Endothelial cell of umbilical vein (primary cell): ENCODE results near the gene TSPAN9. TPM values are rescaled to one million over a fixed set of nuclear protein-coding genes. Genes with fewer than 3 reads are reported as not detected.

Experiments
- BruUV-seq: library from RNA; stranded (reverse); fragments of 400-500 nt; replicated peaks from 2 replicates; lab custom pipeline; 2021; lab: Mats Ljungman, UMichigan
- CTCF ChIA-PET: fragments of 300-600, 350-600 bp; sonication (Branson Sonifier 250); formaldehyde crosslinking; loops from one replicate; lab custom pipeline; 2021; ENCODE audit warnings: antibody characterized with exemption, inconsistent platforms; lab: Charles Lee
- POLR2A ChIA-PET: fragments of 300-600, 350-600 bp; sonication (Branson Sonifier 250); formaldehyde crosslinking; loops from one replicate; lab custom pipeline; 2021; ENCODE audit warnings: antibody characterized with exemption, inconsistent platforms; lab: Charles Lee
- DNase-seq: peaks from one replicate; pipeline ENCODE4 v3.0.0-alpha.2; 2011; ENCODE audit warnings: low read depth, low spot score
- FAIRE-seq: peaks from 2 replicates; lab custom pipeline; 2011; peaks lifted over from hg19 to GRCh38; lab: Jason Lieb, UNC
- H2AFZ ChIP-seq: 2 replicates; pipeline ENCODE4 v1.6.0; 2012; ENCODE audit warnings: low read depth, low read length, control low read depth, inconsistent platforms
- H3K27ac ChIP-seq: 2 replicates; pipeline ENCODE4 v1.5.1; 2011; ENCODE audit warnings: low read depth, mild to moderate bottlenecking, control low read depth, low read length, moderate library complexity; ENCODE audit not compliant: insufficient read depth
- H3K27me3 ChIP-seq, 2 experiments: 2 replicates each; pipeline versions ENCODE4 v1.6.0 to v1.6.1; 2011; ENCODE audit warnings: low read length in 2 of 2, mixed read lengths in 1 of 2; ENCODE audit not compliant: control insufficient read depth in 2 of 2, insufficient read depth in 2 of 2
- H3K36me3 ChIP-seq, 2 experiments: 2 replicates in 1 of 2; 3 replicates in 1 of 2; pipeline ENCODE4 v1.5.1; 2011; ENCODE audit warnings: low read length in 2 of 2, mild to moderate bottlenecking in 1 of 2, moderate library complexity in 1 of 2; ENCODE audit not compliant: control insufficient read depth in 2 of 2, insufficient read depth in 2 of 2; ENCODE audit errors: extremely low read depth in 1 of 2
- H3K4me1 ChIP-seq: 3 replicates; pipeline ENCODE4 v1.5.1; 2011; ENCODE audit warnings: mild to moderate bottlenecking, low read length; ENCODE audit not compliant: control insufficient read depth, insufficient read depth; ENCODE audit errors: extremely low read depth
- H3K4me2 ChIP-seq: 2 replicates; pipeline ENCODE4 v1.6.1; 2011; ENCODE audit warnings: low read length, control low read depth, mixed read lengths; ENCODE audit not compliant: insufficient read depth
- H3K4me3 ChIP-seq, 3 experiments: fragments of 200-600 bp in 1 of 3; sonication (generic), shearing (Covaris generic) in 1 of 3; replicated peaks in 1 of 3; 2 replicates each; pipeline ENCODE4 v1.5.1; 2011 to 2016; ENCODE audit warnings: control low read depth in 3 of 3, low read length in 3 of 3, mild to moderate bottlenecking in 2 of 3, inconsistent platforms in 1 of 3, low read depth in 1 of 3, moderate library complexity in 1 of 3; ENCODE audit not compliant: insufficient read depth in 1 of 3
- H3K79me2 ChIP-seq: 2 replicates; pipeline ENCODE4 v1.6.0; 2012; ENCODE audit warnings: low read length, inconsistent platforms; ENCODE audit not compliant: control insufficient read depth, insufficient read depth
- H3K9ac ChIP-seq: replicated peaks from 2 replicates; pipeline ENCODE3; 2011; ENCODE audit warnings: low read length, control low read depth; ENCODE audit not compliant: insufficient read depth; ENCODE audit errors: extremely low read depth
- H3K9me1 ChIP-seq: replicated peaks from 3 replicates; pipeline ENCODE4 v1.6.0; 2011; ENCODE audit warnings: mild to moderate bottlenecking, low read length; ENCODE audit not compliant: control insufficient read depth, insufficient read depth; ENCODE audit errors: extremely low read depth
- H3K9me3 ChIP-seq: replicated peaks from 2 replicates; pipeline ENCODE4 v1.5.1; 2012; ENCODE audit warnings: low read length, inconsistent platforms; ENCODE audit not compliant: control insufficient read depth, insufficient read depth
- H4K20me1 ChIP-seq: replicated peaks from 2 replicates; pipeline ENCODE3; 2011; ENCODE audit warnings: mild to moderate bottlenecking, low read length; ENCODE audit not compliant: control insufficient read depth, insufficient read depth; ENCODE audit errors: extremely low read depth
- CTCF ChIP-seq, 2 donors: IDR thresholded peaks; 1 replicate in 1 of 2; 2 replicates in 1 of 2; pipeline ENCODE4 v1.5.1; 2011; ENCODE audit warnings: low read length in 2 of 2, mild to moderate bottlenecking in 2 of 2, moderate library complexity in 2 of 2, control low read depth in 1 of 2, inconsistent platforms in 1 of 2, low read depth in 1 of 2; ENCODE audit not compliant: insufficient read depth in 1 of 2; ENCODE audit errors: extremely low read depth in 1 of 2
- EZH2 ChIP-seq: IDR thresholded peaks from 2 replicates; pipeline ENCODE4 v1.6.1; 2012; ENCODE audit warnings: borderline replicate concordance, low read depth, mild to moderate bottlenecking, moderate library complexity, low read length, inconsistent platforms; ENCODE audit not compliant: severe bottlenecking
- FOS ChIP-seq: IDR thresholded peaks from 2 replicates; pipeline ENCODE4 v1.6.1; 2011; ENCODE audit warnings: mild to moderate bottlenecking, low read length, moderate library complexity, borderline replicate concordance; ENCODE audit not compliant: insufficient read depth
- GATA2 ChIP-seq: IDR thresholded peaks from 2 replicates; pipeline ENCODE4 v1.7.0; 2011; ENCODE audit warnings: low read depth, mild to moderate bottlenecking, moderate library complexity, mixed read lengths, low read length; ENCODE audit not compliant: insufficient read length, insufficient read depth
- JUN ChIP-seq: IDR thresholded peaks from 2 replicates; pipeline ENCODE4 v1.6.1; 2011; ENCODE audit warnings: borderline replicate concordance, low read depth; ENCODE audit not compliant: insufficient read length, insufficient read depth
- MAX ChIP-seq: IDR thresholded peaks from 2 replicates; pipeline ENCODE4 v1.6.1; 2011; ENCODE audit not compliant: insufficient read depth, insufficient read length
- MYC ChIP-seq: IDR thresholded peaks from one replicate; pipeline ENCODE4 v1.6.1; 2011; ENCODE audit warnings: mild to moderate bottlenecking, low read depth, low read length
- POLR2A ChIP-seq: IDR thresholded peaks from 2 replicates; pipeline ENCODE4 v1.6.1; 2012; ENCODE audit warnings: low read depth, mild to moderate bottlenecking, control low read depth, low read length
- POLR2AphosphoS5 ChIP-seq: IDR thresholded peaks from 2 replicates; pipeline ENCODE4 v1.6.1; 2012; ENCODE audit warnings: low read depth, mild to moderate bottlenecking, control low read depth, low read length, moderate library complexity; ENCODE audit not compliant: insufficient read depth
- dilution Hi-C: fragments of 300-500 bp; cut with MboI; formaldehyde crosslinking; loops from one replicate; pipeline ENCODE4 v1.15.0; 2019; ENCODE audit warnings: low sequenced_read_pairs; ENCODE audit not compliant: extremely low pct_ligation_motif_present
- intact Hi-C: fragments of 100-400 bp; cut with micrococcal nuclease; formaldehyde crosslinking; loops from one replicate; pipeline ENCODE4 v1.10.0; 2022
- polyA plus RNA-seq, 4 experiments: library from polyadenylated mRNA; depleted of rRNA in 3 of 4; stranded (reverse) in 3 of 4; unstranded in 1 of 4; fragments of >200 nt; gene quantifications; 2 replicates each; pipeline versions ENCODE4 v1.2.1 to v1.2.3, GENCODE V29; 2011 to 2012; ENCODE audit warnings: missing spikeins in 1 of 4
- total RNA-seq: library from RNA; stranded (reverse); gene quantifications from 2 replicates; pipeline ENCODE4 v1.2.3, GENCODE V29; 2021

Gene TSPAN9
- total and polyA plus RNA-seq, 2 donors (not counting 3 experiments of a cell fraction or from before 2014, with no cell fraction given) = 43.3 to 66.8 TPM

- Histone ChIP-seq H3K4me3 (no peak overlapping the region), H4K20me1 (no peaks in the 10 kb centered on the region), H3K27ac (no peak overlapping the region), H2AFZ (no peak overlapping the region), H3K9me3 (no peaks in the 10 kb centered on the region), H3K9me1 (no peaks in the 10 kb centered on the region), H3K79me2 (no peaks in the 10 kb centered on the region), H3K4me1 (peaks cover 10% of the 10 kb centered on the region), H3K27me3 (peaks cover 2 to 11% of the 10 kb centered on the region in 2 experiments), H3K9ac (no peak overlapping the region), H3K36me3 (no peaks in the 10 kb centered on the region), H3K4me2 (no peak overlapping the region)
- no TSS peak for BruUV-seq
- DNase-seq = no peak
- intact Hi-C loops = no loop called here
- TF ChIP-seq MYC (no peak), JUN (no peak), MAX (no peak), CTCF (IDR thresholded peaks at IDR 0.05; ENCODE audit: extremely low read depth in 1 of 2, insufficient read depth in 1 of 2, low read depth in 1 of 2, low read length in 2 of 2) (no peak), FOS (no peak), GATA2 (no peak), POLR2AphosphoS5 (no peak), POLR2A (no peak), EZH2 (no peak)
- dilution Hi-C loops = no loop called here
- ChIA-PET CTCF (interaction anchor here (0.7 to 2.9 kb wide), 7 partner anchors 10 to 123 kb away, joined by 3 to 9 read pairs (median 5); no protein-coding TSS in a partner anchor), POLR2A (no interaction called here)
- FAIRE-seq = no peak
These were observed 119.3 kb downstream of the TSPAN9 start for GRCh38 chr12:3196488-3196887.
